Ishikawa (cell line): ENCODE results near the gene OR4X2.

Source experiments
- EGR1 ChIP-seq: IDR thresholded peaks from 2 replicates; pipeline ENCODE4 v1.6.1; 2012
- EP300 ChIP-seq: IDR thresholded peaks from 2 replicates; pipeline ENCODE4 v1.6.1; 2012; ENCODE audit warnings: borderline replicate concordance
- TAF1 ChIP-seq: IDR thresholded peaks from 2 replicates; pipeline ENCODE4 v1.6.1; 2012; ENCODE audit warnings: low read depth, mild to moderate bottlenecking
- YY1 ChIP-seq: IDR thresholded peaks from 2 replicates; pipeline ENCODE4 v1.6.1; 2012; ENCODE audit warnings: low read depth

DNA sequence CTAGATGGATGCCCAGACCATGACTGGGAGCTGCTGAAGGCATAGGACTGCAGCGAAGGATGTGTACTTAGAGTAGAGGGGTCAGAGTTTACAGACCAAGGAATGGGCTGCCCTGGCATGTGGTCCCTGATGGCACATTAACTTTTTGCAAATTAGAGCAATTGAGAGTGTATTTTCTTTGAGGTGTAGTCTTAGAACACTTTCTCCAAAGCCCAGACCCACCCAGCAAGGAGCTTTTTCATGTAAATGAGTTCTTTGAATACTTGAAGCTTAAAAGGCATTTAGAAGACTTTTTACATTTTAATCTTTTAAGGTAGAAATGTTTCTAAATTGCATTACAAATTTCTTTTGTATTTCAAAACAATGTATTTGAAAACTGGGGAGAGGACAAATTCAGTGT lies 27.7 kb downstream of the OR4X2 start:
- TF ChIP-seq YY1 = no peak
- no peak for TF ChIP-seq EP300
- no peak for TF ChIP-seq TAF1
- TF ChIP-seq EGR1 = no peak
